GM18868 (cell line): ENCODE measurements around the gene MMD2.
A peak's percentile ranks its signal among the peaks of the same experiment; 100 is the strongest.

Experiments used
- ATAC-seq: cut with Tn5 transposase; IDR thresholded peaks from one replicate; pipeline ENCODE4 v1.9.1; 2021; ENCODE audit warnings: mild to moderate bottlenecking, moderate library complexity; ENCODE audit not compliant: unreplicated experiment

Gene MMD2

DNA sequence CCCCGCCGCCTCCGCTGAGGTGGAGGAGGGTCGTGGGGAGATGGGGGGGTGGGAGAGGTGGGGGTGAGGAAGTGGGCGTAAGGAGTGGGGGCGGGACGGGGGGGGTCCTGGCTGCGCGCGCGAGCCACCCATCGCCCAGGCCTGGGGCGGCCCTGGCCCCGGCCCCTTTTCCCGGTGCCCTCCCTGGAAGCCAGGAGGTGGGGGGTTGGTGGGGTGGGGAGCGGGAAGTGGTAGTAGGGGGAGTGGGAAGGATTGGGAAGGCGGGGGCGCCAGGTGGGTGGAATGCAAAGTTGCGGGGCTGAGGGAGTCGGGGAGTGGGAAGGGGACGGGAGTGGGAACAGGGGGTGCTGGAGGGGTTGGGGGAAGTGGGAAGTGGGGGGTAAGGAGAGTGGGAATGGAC is 319 bp upstream of the MMD2 start:
- ATAC-seq: no peak

DNA sequence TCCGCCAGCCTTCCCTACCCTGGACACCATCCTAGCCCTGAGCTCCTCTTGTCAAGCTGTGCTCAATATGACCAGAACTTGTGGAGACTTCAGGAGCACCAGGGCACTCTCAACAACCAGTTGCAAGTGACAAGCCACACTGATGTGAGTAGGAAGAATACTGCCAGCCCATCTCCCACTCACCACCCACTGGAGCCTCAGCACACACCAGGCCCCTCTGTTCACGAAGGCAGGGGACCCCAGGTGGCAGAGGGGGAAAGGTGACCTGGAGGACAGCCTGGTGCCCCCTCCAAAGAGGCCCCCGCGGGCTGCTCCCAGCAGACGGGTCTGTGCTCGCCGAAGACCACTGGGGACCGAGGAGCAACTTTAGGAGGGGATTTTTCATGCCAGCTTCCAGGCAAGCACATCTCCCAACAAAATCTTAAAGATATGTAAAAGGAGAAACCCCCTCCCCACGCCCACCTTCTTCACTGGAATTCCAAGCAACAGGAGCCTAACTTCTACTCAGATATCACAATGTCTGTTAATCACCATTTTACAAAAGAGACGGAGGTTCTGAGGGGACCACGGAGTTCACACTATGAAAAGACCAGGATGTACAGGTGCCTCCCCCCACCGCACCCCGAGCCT is 1.0 kb downstream of the MMD2 start:
- no peak for ATAC-seq

DNA sequence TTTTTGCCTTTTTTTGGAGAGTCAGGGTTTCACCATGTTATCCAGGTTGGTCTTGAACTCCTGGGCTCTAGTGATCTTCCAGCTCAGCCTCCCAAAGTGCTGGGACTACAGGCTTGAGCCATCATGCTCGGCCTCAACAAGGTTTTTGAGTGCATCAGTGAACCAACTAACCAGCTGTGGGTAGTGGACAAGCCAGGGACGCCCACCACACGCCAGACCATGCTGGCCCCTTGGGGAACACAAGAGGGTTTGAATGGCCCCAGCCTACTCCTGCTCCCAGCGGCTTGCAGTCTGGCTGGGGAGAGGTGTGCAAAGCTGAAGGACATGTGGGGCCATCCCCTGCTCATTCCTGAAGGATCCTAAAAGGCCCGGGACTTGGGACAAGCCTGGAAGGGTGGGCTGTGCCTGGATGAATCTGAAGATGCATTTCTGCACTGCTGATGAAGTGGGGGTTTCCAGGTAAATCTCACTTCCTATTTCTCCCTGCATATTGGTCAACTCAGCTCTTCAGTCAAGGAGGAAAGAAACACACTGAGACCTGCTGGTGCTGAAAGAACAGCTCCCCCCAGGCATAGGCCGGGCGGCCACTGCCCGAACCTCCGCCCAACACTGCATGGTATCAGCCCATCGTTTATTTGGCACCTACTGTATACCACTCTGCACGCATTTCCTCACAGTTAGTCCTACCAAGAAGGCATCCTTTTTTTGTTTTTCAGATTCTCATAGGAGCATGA is 6.9 kb downstream of the MMD2 start:
- peak; percentile 85 for ATAC-seq

DNA sequence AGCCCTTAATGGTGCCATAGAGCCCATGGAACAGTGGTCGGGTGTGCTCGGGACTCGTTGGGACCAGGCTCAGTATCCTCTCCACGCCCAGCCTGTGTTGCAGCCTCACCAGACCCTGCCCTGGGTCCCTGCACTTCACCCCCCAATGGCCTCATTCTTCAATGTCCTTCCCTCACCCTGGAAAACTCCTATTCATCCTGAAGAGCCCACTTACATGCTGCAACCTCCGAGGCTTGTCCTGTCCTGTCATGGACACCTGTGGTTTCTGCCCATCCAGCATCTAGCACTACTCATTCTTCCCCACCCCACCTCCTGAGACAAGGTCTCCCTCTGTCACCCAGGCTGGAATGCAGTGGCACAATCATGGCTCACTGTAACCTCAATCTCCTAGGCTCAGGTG is 7.7 kb downstream of the MMD2 start:
- no peak for ATAC-seq

DNA sequence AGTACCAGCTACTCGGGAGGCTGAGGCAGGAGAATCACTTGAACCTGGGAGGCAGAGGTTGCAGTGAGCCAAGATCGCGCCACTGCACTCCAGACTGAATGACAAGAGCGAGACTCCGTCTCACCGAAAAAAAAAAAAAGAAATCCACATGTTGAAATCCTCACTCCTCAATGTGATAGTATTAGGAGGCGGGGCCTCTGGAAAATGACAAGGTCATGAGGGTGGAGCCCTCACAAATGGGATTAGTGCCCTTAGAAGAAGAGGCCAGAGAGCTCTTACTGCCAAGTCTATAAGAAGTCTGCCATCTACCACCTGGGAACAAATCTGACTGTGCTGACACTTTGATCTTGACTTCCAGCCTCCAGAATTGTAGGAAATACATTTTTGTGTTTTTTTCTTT is 10.6 kb downstream of the MMD2 start:
- no peak for ATAC-seq

DNA sequence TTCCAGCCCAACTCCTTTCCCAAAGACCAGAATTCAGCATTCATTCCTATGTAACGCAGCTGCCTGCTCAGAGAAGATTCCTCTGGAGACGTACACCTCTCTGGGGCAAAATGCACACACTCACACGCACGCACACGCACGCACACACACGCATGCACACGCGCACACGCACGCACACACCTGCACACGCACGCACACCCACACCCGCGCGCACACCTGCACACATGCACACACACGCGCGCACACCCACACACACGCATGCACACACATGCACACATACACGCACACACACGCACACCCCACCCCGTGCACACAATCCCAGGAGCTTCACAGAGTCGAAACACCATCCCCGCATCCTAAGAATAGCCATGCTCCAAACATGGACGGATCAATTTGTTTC is 13.0 kb downstream of the MMD2 start:
- no peak for ATAC-seq

DNA sequence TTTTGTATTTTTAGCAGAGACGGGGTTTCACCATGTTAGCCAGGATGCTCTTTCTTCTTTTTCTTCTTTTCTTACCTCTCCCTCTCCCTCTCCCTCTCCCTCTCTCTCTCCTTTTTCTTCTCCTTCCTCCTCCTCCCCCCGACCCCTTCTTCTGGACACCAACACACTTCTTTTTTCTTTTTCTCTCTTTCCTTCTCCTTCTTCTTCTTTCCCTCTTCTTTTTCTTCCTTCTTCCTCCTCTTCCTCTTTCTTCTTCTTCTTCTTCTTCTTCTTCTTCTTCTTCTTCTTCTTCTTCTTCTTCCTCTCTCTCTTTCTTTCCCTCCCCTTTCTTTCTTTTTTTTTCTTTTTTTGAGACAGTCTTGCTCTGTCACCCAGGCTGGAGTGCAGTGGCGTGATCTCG is 14.0 kb downstream of the MMD2 start:
- no peak for ATAC-seq

DNA sequence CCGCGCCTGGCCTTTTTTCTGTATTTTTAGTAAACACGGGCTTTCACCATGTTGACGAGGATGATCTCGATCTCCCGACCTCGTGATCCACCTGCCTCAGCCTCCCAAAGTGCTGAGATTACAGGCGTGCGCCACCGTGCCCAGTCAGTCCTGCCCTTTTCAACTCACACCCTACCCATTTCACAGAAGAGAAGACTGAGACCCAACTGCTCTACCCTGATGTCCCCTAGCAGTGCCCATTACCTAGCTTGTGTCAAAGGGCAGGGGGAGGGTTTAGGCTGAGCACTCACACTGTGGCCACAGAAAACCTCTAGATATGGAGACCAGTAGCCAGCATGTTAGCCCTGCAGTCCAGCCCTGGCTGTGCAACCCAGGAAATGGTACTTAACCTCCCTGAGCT is 15.7 kb downstream of the MMD2 start:
- ATAC-seq: no peak

DNA sequence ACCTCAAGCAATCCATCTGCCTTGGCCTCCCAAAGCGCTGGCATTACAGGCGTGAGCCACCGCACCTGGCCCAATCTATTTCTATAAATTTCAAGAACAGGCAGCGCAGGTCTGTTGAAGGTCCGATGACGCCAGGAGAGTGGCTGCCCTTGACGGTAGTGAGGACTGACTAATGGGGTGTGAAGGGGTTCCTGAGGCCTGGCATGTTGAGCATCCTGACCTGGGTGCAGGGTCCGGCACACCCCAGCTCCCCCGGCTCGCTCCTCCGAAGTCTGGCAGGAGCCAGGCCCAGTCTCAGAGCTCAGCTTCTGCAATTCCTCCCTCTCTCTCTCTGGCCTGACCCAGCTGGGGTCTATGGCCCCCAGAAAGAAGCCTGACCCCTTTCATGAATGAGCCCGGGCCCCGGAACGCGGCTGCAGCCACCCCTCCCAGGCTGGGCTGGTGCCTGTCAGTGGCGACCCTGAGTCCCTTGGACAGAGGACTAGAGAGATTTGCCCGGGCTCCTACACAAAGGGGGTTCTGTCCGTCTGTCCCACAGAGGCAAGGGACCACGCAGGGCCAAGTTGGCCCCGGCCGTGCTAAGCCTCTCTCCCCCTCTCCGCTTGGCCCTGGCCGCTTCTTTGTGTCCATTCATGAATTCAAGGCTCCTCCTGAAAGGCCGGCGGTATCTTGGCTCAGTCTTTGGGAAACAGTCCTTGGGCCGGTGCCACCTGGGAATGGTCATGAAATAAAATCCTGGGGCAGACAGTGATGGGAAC is 18.8 kb downstream of the MMD2 start:
- no peak for ATAC-seq

DNA sequence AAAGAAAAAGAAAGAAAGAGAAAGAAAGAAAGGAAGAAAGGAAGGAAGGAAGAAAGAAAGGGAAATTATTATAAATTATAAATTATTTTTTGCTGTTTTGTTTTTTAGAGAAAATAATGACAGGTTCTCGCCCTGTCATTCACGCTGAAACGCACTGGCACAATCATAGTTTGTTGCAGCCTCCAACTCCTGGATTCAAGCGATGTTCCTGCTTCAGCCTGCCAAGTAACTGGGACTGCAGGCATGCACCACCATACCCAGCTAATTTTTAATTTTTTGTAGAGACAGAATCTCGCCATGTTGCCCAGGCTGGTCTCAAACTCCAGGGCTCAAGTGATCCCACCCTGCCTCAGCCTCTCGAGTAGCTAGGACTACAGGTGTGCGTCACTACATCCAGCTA is 21.6 kb downstream of the MMD2 start:
- no peak for ATAC-seq

DNA sequence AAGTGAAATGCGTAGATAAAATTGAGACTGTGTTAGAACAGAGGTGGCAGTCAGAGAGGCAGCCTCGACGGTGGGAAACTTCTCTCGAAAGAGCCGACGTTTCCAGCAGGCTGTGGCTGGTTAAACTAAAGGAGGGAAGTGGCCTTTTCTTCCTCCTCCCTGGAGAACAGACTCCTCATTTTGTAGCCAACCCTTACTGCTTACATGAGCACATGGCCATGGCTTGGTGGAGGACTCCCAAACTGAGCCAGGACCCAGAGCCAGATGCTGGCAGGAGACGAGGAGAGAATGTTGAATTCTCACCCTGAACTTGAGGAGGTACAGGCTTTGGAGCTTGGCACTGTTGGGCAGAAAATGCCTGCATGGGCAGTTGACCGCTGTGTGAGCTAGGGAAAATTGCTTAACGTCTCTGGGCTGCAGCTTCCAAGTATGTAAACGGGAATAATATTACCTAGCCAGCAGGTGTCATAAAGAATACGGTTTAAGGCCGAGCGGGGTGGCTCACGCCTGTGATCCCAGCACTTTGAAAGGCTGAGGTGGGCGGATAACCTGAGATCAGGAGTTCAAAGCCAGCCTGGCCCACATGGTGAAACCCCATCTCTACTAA is 24.5 kb downstream of the MMD2 start:
- no peak for ATAC-seq

DNA sequence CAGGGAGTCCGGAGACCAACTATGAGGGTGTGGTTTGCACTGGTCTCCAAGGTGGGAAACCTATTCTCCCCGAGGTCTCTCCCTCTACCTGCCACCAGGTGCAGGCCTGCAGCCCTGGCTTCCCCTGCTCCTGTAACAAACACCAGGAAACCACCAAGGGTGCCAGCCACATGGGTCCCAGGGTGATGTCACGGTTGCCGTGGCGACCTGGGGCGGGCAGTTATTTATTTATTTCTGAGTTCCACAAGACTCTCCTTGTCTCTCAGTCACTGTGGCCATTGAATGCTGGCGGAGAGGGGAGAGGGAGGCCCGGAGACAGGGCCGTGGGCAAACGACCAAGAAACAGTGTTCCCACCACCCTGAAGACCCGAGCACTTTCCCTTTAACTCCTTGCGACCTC is 27.0 kb downstream of the MMD2 start:
- no peak for ATAC-seq

DNA sequence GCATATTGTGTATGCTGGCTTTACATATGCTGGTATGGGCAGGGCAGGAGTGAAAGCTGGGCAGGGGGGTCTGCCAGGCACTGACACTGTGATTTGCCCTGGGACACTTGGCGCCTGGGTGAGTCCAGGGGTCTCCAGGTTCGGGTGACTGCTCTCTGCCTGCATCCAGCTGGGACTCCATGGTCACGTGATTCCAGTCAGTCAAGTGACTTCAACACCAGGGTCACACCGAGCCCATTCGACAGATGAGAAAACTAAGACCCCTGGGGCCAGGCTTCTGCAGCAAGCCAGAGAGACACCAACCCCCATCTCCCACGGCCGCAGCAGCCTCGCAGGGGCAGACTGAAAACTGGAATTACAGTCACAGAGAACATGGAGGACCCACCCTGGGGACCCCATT is 30.0 kb downstream of the MMD2 start:
- no peak for ATAC-seq

DNA sequence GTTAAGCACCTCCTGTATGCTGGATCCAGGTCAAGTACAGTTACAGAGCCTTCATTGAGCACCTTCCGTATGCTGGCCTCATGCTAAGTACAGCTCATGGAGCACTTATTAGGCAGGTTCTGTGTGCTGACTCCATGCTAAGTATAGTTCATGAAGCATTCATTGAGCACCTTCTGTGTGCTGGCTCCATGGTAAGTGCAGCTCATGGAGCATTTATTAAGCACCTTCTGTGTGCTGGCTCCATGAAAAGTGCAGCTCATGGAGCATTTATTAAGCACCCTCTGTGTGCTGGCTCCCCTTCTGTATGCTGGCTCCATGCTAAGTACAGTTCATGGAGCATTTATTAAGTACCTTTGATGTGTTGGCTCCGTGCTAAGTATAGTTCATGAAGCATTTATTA is 30.5 kb downstream of the MMD2 start:
- no peak for ATAC-seq

DNA sequence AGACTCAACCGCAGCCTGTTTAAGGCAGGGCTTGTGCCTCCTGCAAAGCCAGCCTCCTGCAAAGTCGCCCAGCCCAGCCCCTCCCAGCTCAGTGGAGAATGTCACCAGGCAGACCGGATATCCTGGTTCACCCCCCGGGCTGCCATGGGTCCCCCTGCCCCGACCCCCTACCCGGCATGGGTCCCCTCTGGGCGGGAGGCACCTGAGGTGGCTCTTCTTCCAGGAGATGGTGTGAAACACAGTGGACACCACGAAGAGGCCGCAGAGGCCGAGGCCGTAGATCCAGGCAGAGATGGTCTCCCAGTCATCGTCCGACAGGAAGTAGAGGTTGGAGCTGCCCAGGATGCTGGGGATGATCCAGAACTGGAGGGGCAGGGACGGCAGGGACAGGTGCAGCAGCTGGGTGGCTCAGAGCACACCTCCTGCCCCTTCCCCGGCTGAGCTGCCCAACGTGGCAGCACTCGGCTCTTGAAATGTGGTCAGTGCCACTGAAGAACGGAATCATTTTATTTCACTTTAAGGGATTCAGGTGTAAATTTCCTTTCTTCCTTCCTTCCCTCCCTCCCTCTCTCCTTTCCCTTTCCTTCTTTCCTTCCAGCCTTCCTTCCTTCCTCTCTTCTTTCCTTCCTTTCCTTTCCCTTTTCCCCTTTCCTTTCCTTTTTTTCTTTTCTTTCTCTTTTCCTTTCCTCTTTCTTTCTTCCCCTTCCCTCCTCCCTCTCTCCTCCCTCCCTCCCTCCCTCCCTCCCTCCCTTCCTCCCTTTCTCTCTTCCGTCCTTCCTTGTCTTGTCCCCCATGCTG is 38.8 kb downstream of the MMD2 start:
- no peak for ATAC-seq

DNA sequence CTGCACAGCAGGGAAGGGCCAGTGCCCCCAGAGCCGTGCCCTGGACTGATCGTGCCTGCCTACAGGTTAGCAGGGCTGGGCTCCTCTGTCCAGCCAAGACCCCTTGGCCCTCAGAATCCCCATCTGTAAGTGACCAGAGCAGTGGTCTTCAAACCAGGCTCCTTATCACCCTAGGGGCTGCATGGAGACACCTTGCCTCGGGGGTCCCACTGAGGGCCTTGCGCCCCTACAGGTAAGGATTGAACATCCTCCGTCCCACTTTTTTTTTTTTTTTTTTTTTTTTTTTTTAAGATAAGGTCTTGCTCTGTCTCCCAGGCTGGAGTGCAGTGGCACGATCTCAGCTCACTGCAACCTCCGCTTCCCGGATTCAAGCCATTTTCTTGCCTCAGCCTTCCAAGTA is 42.9 kb downstream of the MMD2 start:
- no peak for ATAC-seq

DNA sequence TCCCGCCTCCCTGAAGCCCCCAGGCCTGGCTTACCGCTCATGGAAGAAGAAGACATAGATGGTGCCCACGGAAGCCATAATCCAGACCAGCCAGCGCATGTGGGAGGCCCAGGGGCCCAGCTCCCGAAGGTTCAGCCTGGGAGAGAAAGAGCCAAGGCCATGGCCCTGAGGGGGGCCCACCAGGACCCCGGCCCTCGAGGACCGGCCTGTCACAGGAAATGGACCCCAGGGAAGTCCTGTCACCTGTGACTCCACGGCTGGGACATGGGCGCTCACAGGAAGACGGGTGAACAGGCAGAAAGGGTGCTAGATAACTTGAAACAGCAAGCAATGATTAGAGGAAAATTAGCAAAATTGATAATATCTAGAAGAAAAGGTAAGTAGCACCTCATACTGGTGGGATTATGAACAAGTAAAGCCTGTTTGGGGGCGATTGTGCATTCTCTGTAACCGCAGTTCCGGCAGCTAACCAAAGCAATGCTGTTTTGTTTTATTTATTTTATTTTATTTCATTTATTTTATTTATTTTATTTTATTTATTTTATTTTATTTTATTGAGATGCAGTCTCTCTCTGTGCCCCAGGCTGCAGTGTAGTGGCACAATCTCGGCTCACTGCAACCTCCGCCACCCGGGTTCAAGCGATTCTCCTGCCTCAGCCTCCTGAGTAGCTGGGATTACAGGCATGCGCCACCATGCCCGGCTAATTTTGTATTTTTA is 47.7 kb downstream of the MMD2 start:
- ATAC-seq: no peak

DNA sequence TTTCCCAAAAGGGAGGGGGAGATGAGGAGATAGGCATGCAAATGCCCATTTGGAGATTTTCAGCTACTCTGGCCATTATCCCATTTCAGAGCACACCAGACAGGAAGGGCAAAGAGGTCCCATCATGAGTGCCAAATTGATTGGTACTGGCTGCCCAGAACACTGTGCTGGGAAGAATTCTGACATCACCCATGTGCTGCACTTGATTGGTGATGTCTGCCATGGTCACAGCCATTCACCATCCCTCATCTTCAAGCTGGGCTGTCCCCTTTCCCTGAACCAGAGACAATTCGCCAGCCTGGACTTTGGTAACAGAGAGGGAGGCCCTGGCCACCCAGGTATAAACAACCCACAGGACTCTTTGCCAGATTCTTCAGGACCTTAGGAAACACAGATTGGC is 52.3 kb downstream of the MMD2 start:
- ATAC-seq: no peak

DNA sequence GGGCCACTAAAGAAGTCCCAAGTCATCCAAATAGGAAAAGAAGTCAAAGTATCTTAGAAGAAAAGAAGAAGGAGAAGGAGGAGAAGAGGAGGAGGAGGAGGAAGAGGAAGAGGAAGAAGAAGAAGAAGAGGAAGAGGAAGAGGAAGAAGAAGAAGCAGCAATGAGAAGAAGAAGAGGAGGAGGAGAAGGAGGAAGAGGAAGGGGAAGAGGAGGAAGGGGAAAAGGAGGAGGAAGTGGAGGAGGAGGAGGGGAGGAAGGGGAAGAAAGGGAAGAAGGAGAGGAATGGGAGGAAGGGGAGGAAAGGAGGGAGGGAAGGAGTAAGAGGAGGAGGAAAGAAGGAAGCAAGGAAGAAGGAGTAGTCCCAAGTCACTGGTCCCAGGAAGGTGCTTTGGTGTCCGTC is 53.8 kb downstream of the MMD2 start:
- no peak for ATAC-seq

DNA sequence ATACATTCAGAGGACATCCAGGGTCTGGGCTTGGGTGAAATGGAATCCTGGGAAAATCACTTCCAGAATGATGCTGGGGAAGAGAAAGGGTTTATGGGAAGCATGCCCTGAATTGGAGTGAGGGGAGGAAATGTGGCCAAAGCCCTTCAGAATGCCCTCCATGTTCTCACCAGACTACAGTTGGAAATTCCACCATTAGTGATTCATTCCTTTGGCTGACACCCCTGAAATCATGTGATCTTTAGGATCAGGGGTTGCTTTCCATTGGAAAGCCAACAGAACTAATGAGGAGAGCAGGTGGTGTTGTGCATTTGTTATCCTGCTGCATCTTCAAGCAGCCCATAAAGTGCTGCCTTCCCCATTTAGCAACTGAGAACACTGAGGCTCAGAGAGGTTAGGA is 54.6 kb downstream of the MMD2 start:
- ATAC-seq: no peak
